WTC11 (cell line): Measurements from ENCODE around the gene KRT82. TPM values are rescaled to one million over a fixed set of nuclear protein-coding genes. Genes with fewer than 3 reads are reported as not detected.

ENCODE experiments used
- ATAC-seq: fragments of 200-7000 bp; cut with Tn5 transposase; 2 replicates; pipeline ENCODE4 v1.10.0; 2021; ENCODE audit warnings: mild to moderate bottlenecking, moderate library complexity
- CTCF ChIA-PET: fragments of 300-600 bp; sonication (Branson Sonifier 250); formaldehyde crosslinking; loops from one replicate; lab custom pipeline; 2021; ENCODE audit warnings: antibody characterized with exemption; lab: Charles Lee
- POLR2A ChIA-PET: fragments of 350-600 bp; sonication (Branson Sonifier 250); formaldehyde crosslinking; loops from one replicate; lab custom pipeline; 2021; ENCODE audit warnings: antibody characterized with exemption; lab: Charles Lee
- DNase-seq: peaks from one replicate; pipeline ENCODE4 v3.0.0; 2021; ENCODE audit warnings: low spot score
- H3K27ac Mint-ChIP-seq: 2 replicates; pipeline ENCODE4 v1.8.0; 2021; ENCODE audit warnings: mixed read lengths
- H3K27me3 Mint-ChIP-seq: 2 replicates; pipeline ENCODE4 v1.8.0; 2021; ENCODE audit warnings: low read depth, mild to moderate bottlenecking, moderate library complexity, mixed read lengths
- H3K36me3 Mint-ChIP-seq: 2 replicates; pipeline ENCODE4 v1.8.0; 2021; ENCODE audit warnings: mixed read lengths
- H3K4me1 Mint-ChIP-seq: 2 replicates; pipeline ENCODE4 v1.8.0; 2022; ENCODE audit warnings: mixed read lengths
- H3K4me3 Mint-ChIP-seq: 2 replicates; pipeline ENCODE4 v1.8.0; 2021; ENCODE audit warnings: mild to moderate bottlenecking, moderate library complexity, mixed read lengths
- H3K9me3 Mint-ChIP-seq: 2 replicates; pipeline ENCODE4 v1.8.0; 2021; ENCODE audit warnings: mixed read lengths
- ARID4B ChIP-seq: sonication (generic); formaldehyde crosslinking; IDR thresholded peaks from 2 replicates; pipeline ENCODE4 v1.8.0; 2023; ENCODE audit warnings: missing genetic modification reagents, mild to moderate bottlenecking, borderline replicate concordance
- ATF3 ChIP-seq: sonication (generic); formaldehyde crosslinking; conservative IDR thresholded peaks from 2 replicates; pipeline ENCODE4 v1.8.1; 2022; ENCODE audit warnings: mild to moderate bottlenecking, missing genetic modification reagents
- ATF6 ChIP-seq: sonication (generic); formaldehyde crosslinking; IDR thresholded peaks from 2 replicates; pipeline ENCODE4 v1.8.1; 2023; ENCODE audit warnings: mild to moderate bottlenecking, missing genetic modification reagents
- CREB1 ChIP-seq: sonication (generic); formaldehyde crosslinking; IDR thresholded peaks from 2 replicates; pipeline ENCODE4 v1.8.0; 2023; ENCODE audit warnings: mild to moderate bottlenecking, missing genetic modification reagents
- CREM ChIP-seq: sonication (generic); formaldehyde crosslinking; IDR thresholded peaks from 2 replicates; pipeline ENCODE4 v1.8.1; 2022; ENCODE audit warnings: mild to moderate bottlenecking, missing genetic modification reagents, moderate library complexity
- ELF4 ChIP-seq: sonication (generic); formaldehyde crosslinking; IDR thresholded peaks from 2 replicates; pipeline ENCODE4 v1.8.1; 2022; ENCODE audit warnings: low read depth, mild to moderate bottlenecking, moderate library complexity, missing genetic modification reagents
- EMX1 ChIP-seq: fragments of 250-450 bp; sonication (Bioruptor Pico); IDR thresholded peaks from 2 replicates; pipeline ENCODE4 v1.8.0; 2021; ENCODE audit warnings: mild to moderate bottlenecking
- GRHL2 ChIP-seq: fragments of 250-450 bp; sonication (Bioruptor Pico); IDR thresholded peaks from 2 replicates; pipeline ENCODE4 v1.8.0; 2022; ENCODE audit warnings: mild to moderate bottlenecking, moderate library complexity; ENCODE audit not compliant: insufficient replicate concordance, severe bottlenecking
- IRF2 ChIP-seq: sonication (generic); formaldehyde crosslinking; IDR thresholded peaks from 2 replicates; pipeline ENCODE4 v1.8.0; 2022; ENCODE audit warnings: low read depth, missing genetic modification reagents, borderline replicate concordance
- MAX ChIP-seq: sonication (generic); formaldehyde crosslinking; IDR thresholded peaks from 2 replicates; pipeline ENCODE4 v1.8.0; 2022; ENCODE audit warnings: mild to moderate bottlenecking, missing genetic modification reagents
- MYBL2 ChIP-seq: sonication (generic); formaldehyde crosslinking; IDR thresholded peaks from 2 replicates; pipeline ENCODE4 v1.8.1; 2023; ENCODE audit warnings: mild to moderate bottlenecking, moderate library complexity, missing genetic modification reagents
- NFATC4 ChIP-seq: fragments of 250-450 bp; sonication (Bioruptor Pico); IDR thresholded peaks from 2 replicates; pipeline ENCODE4 v1.9.0; 2021; ENCODE audit warnings: mild to moderate bottlenecking
- NR1H2 ChIP-seq: sonication (generic); formaldehyde crosslinking; IDR thresholded peaks from 2 replicates; pipeline ENCODE4 v1.9.0; 2021; ENCODE audit warnings: mild to moderate bottlenecking, moderate library complexity, missing genetic modification reagents
- NR3C1 ChIP-seq: sonication (generic); formaldehyde crosslinking; conservative IDR thresholded peaks from 2 replicates; pipeline ENCODE4 v1.8.1; 2023; ENCODE audit warnings: low read depth, mild to moderate bottlenecking, missing genetic modification reagents
- PREB ChIP-seq: sonication (generic); formaldehyde crosslinking; IDR thresholded peaks from 2 replicates; pipeline ENCODE4 v1.8.1; 2022; ENCODE audit warnings: mild to moderate bottlenecking, missing genetic modification reagents, moderate library complexity, borderline replicate concordance
- PRRX2 ChIP-seq: fragments of 250-450 bp; sonication (Bioruptor Pico); IDR thresholded peaks from 2 replicates; pipeline ENCODE4 v1.8.0; 2021; ENCODE audit warnings: mild to moderate bottlenecking
- RORB ChIP-seq: fragments of 250-450 bp; sonication (Bioruptor Pico); IDR thresholded peaks from 2 replicates; pipeline ENCODE4 v1.9.0; 2021; ENCODE audit warnings: mild to moderate bottlenecking
- SOX15 ChIP-seq: fragments of 250-450 bp; sonication (Bioruptor Pico); IDR thresholded peaks from 2 replicates; pipeline ENCODE4 v1.9.0; 2021; ENCODE audit warnings: mild to moderate bottlenecking
- ZBTB43 ChIP-seq: sonication (generic); formaldehyde crosslinking; IDR thresholded peaks from 2 replicates; pipeline ENCODE4 v1.8.1; 2023; ENCODE audit warnings: mild to moderate bottlenecking, missing genetic modification reagents
- ZNF425 ChIP-seq: fragments of 250-450 bp; sonication (Bioruptor Pico); conservative IDR thresholded peaks from 2 replicates; pipeline ENCODE4 v1.9.0; 2021; ENCODE audit warnings: mild to moderate bottlenecking
- total RNA-seq: library from RNA; stranded (reverse); gene quantifications from 3 replicates; pipeline ENCODE4 v1.2.3, GENCODE V29; 2021

KRT82 gene
- total RNA-seq, 1 experiment from 2014 or later: not detected

GRCh38 chr12:52425466-52425865 is 19.3 kb upstream of the KRT82 start:
- H3K27me3 Mint-ChIP-seq: peaks cover 2% of the 10 kb centered on the region
- no peak overlapping the region for H3K27ac Mint-ChIP-seq
- H3K36me3 Mint-ChIP-seq: no peaks in the 10 kb centered on the region
- ATAC-seq (no peak), DNase-seq (no peak)
- peaks cover 5% of the 10 kb centered on the region; the same call in 1 of the 2 replicates for H3K4me1 Mint-ChIP-seq
- TF ChIP-seq GRHL2 (CRISPR knock-in tag): no peak
- TF ChIP-seq CREB1 (CRISPR knock-in tag): no peak
- no peak for TF ChIP-seq CREM (CRISPR knock-in tag)
- no peak for TF ChIP-seq MYBL2 (CRISPR knock-in tag)
- no peak for TF ChIP-seq NFATC4
- no peak for TF ChIP-seq MAX (CRISPR knock-in tag)
- TF ChIP-seq SOX15 (CRISPR knock-in tag): no peak
- no peak for TF ChIP-seq PRRX2
- TF ChIP-seq PREB (CRISPR knock-in tag): no peak
- no peak overlapping the region for H3K4me3 Mint-ChIP-seq
- CTCF ChIA-PET: interaction anchor here (0.8 to 1.3 kb wide), 2 partner anchors 21 to 445 kb away, joined by 3 read pairs; no protein-coding TSS in a partner anchor
- H3K9me3 Mint-ChIP-seq: peaks cover 7% of the 10 kb centered on the region
- POLR2A ChIA-PET: no interaction called here

GRCh38 chr12:52423661-52424500 is 17.7 kb upstream of the KRT82 start:
- TF ChIP-seq EMX1 (CRISPR knock-in tag) (no peak), ELF4 (CRISPR knock-in tag) (no peak), IRF2 (CRISPR knock-in tag) (no peak), ATF3 (CRISPR knock-in tag) (no peak), ARID4B (CRISPR knock-in tag) (no peak), NR3C1 (CRISPR knock-in tag) (no peak), RORB (no peak)
- CTCF ChIA-PET: interaction anchor here (0.9 to 1.6 kb wide), 5 partner anchors 18 to 28 kb away, joined by 3 to 5 read pairs (median 3); no protein-coding TSS in a partner anchor
- POLR2A ChIA-PET: no interaction called here
- no peaks in the 10 kb centered on the region for H3K36me3 Mint-ChIP-seq
- peaks cover 5% of the 10 kb centered on the region; the same call in 1 of the 2 replicates for H3K4me1 Mint-ChIP-seq
- H3K27ac Mint-ChIP-seq: no peak overlapping the region
- H3K27me3 Mint-ChIP-seq: peaks cover 2% of the 10 kb centered on the region
- ATAC-seq (no peak), DNase-seq (no peak)
- peaks cover 6% of the 10 kb centered on the region for H3K9me3 Mint-ChIP-seq
- no peak overlapping the region for H3K4me3 Mint-ChIP-seq

- H3K9me3 Mint-ChIP-seq: no peaks in the 10 kb centered on the region
- H3K27me3 Mint-ChIP-seq: peaks cover 2% of the 10 kb centered on the region
- no peak overlapping the region for H3K27ac Mint-ChIP-seq
- ChIA-PET POLR2A (no interaction called here), CTCF (interaction anchor here (0.8 to 1.6 kb wide), 7 partner anchors 9 to 377 kb away, joined by 3 to 7 read pairs (median 3); no protein-coding TSS in a partner anchor)
- no peak overlapping the region for H3K4me3 Mint-ChIP-seq
- H3K4me1 Mint-ChIP-seq: peaks cover 5% of the 10 kb centered on the region; the same call in 1 of the 2 replicates
- DNase-seq: no peak
- H3K36me3 Mint-ChIP-seq: no peaks in the 10 kb centered on the region
- ATAC-seq: no peak
- TF ChIP-seq ZNF425 (CRISPR knock-in tag) (no peak), ATF6 (CRISPR knock-in tag) (no peak), NR1H2 (CRISPR knock-in tag) (no peak), ZBTB43 (CRISPR knock-in tag) (no peak)
Observed at GRCh38 chr12:52423035-52423434, 16.9 kb upstream of the KRT82 start.
